Pancreas (tissue), 10 donors: ENCODE measurements around the gene TNFSF13. TPM values are rescaled to one million over a fixed set of nuclear protein-coding genes. Genes with fewer than 3 reads are reported as not detected.

ENCODE experiments used
- ATAC-seq, 4 donors: fragments of 200-7000 bp; cut with Tn5 transposase; one replicate each; pipeline versions ENCODE4 v1.8.0 to v1.9.1; 2020; ENCODE audit warnings: mild to moderate bottlenecking in 4 of 4, moderate library complexity in 4 of 4
- DNase-seq, 6 donors: peaks; one replicate each; pipeline ENCODE4 v3.0.0-alpha.2; 2020
- FAIRE-seq: peaks from 2 replicates; lab custom pipeline; 2012; peaks lifted over from hg19 to GRCh38; lab: Jason Lieb, UNC
- H3K27ac ChIP-seq, 4 donors: fragments of 200-600 bp; sonication (generic); 1 replicate in 3 of 4; 2 replicates in 1 of 4; pipeline versions ENCODE4 v1.5.0 to v1.8.0; 2020
- H3K27me3 ChIP-seq, 4 donors: fragments of 200-600 bp; one replicate each; pipeline ENCODE4 v1.8.0; 2021
- H3K36me3 ChIP-seq, 3 donors: fragments of 200-600 bp; sonication (generic) in 1 of 3; one replicate each; pipeline versions ENCODE4 v1.5.0 to v1.8.0; 2020 to 2021
- H3K4me1 ChIP-seq, 3 donors: fragments of 200-600 bp; one replicate each; pipeline ENCODE4 v1.8.0; 2021
- H3K4me3 ChIP-seq, 4 donors: fragments of 200-600 bp; sonication (generic) in 2 of 4; one replicate each; pipeline versions ENCODE4 v1.5.0 to v1.8.0; 2020 to 2021
- H3K9me3 ChIP-seq, 4 donors: fragments of 200-600 bp; one replicate each; pipeline ENCODE4 v1.8.0; 2021
- CTCF ChIP-seq, 4 donors: fragments of 200-600 bp; sonication (generic) in 3 of 4; IDR thresholded peaks; one replicate each; pipeline versions ENCODE4 v1.5.0 to v1.8.0; 2021; ENCODE audit warnings: antibody characterized with exemption in 4 of 4
- WGBS, 2 donors: extraction: QIAGEN DNeasy Blood & Tissue Kit; methylation state at CpG; one replicate each; pipeline ENCODE4 v1.1.7; 2013; 5-methylcytosine and 5-hydroxymethylcytosine counted together
- intact Hi-C, 3 donors: fragments of 100-400 bp; cut with DNase I; formaldehyde crosslinking; loops; one replicate each; pipeline versions ENCODE4 v1.11.1 to v1.14.2; 2022
- polyA plus RNA-seq, 2 donors: library from polyadenylated mRNA; stranded (reverse); fragments of 200-250 nt; gene quantifications; one replicate each; pipeline ENCODE4 v1.2.3, GENCODE V29; 2013
- total RNA-seq, 6 donors: library from RNA; stranded (reverse); fragmentation: NEBNext Ultra II Directional in 4 of 6; extraction: Animal tissue kit (Norgen Biotek cat#: 25700) in 4 of 6; gene quantifications; one replicate each; pipeline versions ENCODE4 v1.2.1 to v1.2.4, GENCODE V29; 2021 to 2023
- donor health status: healthy with polysubstance abuse.
- donor health status: DM: no; HTN: no; CAD: no; lungs with moderate emphysema.
- donor health status: DM: no; HTN: no; CAD: no.
- donor health status: control.
- donor health status: control.
- donor health status: Bipolar disorder and iron deficiency.
- donor health status: DM: yes; HTN: yes; CAD: no.
- donor health status: DM: no; HTN: no; CAD: no.
- donor health status: DM: no; HTN: no; CAD: no.
- donor health status: DM: yes; HTN: yes; CAD: no.

The TNFSF13 gene
- total and polyA plus RNA-seq, 8 donors: 10.5 to 31.2 (median 15.9) TPM

DNA sequence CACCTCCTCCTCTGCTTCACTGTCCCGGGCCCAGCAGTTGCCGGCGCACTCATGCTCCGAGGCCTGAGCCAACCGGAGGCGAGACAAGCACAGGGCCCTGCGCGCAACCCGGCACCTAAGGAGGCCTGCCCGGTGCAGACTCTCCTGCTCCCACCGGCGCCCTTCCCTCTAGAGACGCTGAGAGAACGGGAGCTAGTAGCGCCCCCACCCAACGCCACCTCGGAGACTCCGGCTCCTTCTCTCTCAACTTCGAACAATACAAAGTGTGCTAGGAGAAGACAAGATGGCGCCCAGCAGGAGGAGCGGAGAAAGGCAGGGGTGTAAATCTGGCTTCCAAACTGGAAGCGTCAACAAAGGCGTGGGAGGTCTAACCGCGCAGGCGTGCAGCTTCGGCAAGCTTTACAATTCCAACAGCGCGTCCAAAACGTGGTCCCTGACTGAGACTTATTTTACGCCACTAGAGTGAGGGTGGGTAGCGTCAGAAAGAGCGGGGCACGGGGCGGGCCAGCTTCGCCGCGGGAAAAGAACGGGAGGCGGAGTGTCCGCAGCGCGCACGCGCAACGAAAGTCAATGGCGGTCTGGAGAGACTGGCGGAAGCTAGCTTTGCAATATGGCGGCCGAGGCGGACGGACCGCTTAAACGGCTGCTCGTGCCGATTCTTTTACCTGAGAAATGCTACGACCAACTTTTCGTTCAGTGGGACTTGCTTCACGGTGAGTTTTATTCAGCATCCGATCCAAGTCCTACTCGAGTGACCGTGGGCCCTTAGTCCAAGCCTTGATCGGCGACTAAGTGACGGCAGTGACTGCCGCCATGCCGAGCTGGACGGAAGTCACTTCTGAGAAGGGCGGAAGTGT is 24.9 kb downstream of the TNFSF13 start, which contains the start of gene MPDU1:
Gene MPDU1 (plus strand): TSS at position 600 of the 857 bp plus-strand sequence. CDS start 11 bp downstream, at position 611.
- peak; percentile 70 for FAIRE-seq
- peaks cover 10 to 27% (median 11%) of the 10 kb centered on the region in 3 donors for H3K4me1 ChIP-seq
- ATAC-seq: peak; percentile 88 to 92 (median 92)
- H3K27me3 ChIP-seq: no peaks in the 10 kb centered on the region
- TF ChIP-seq CTCF (IDR thresholded peaks at IDR 0.05): no peak
- intact Hi-C loops: loop anchor here in 1 of 3 donors (10.0 kb wide), 1 partner anchor 229 kb away; the partner anchor contains the start of genes KCTD11 and TMEM95
- H3K4me3 ChIP-seq: peak within 1 kb of the TSS; percentile 32 to 52 (median 47)
- no peaks in the 10 kb centered on the region for H3K9me3 ChIP-seq
- H3K36me3 ChIP-seq: no peaks in the 10 kb centered on the region
- peak; percentile 96 to 99 (median 96) for DNase-seq
- WGBS, 2 donors: 11 to 13% methylated on average over 68 to 69 of the region's 69 CpGs
- peak within 1 kb of the TSS; percentile 86 to 97 (median 95) for H3K27ac ChIP-seq

DNA sequence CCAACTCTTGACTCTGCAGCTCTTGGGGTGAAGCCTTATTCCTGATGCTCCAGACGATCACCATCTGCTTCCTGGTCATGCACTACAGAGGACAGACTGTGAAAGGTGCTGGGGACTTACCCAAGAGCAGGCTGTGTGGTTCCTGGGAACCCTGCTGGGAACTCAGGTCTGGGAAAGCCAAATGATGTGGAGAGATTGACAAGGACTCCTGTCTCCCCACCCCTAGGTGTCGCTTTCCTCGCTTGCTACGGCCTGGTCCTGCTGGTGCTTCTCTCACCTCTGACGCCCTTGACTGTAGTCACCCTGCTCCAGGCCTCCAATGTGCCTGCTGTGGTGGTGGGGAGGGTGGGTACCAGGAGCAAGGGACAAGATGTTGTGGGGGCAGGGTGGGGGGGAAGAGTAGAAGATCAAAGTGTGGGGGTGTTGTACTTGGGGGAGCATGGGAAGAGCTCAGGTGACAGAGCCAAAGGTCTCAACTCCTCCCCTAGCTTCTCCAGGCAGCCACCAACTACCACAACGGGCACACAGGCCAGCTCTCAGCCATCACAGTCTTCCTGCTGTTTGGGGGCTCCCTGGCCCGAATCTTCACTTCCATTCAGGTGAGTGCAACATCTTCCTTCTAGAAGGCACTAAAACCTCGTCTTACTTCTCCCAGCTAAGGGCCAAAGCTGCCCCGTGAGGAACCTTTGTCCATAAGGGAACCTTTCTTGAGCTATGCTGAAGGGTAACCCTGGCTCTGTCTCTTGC is 28.3 kb downstream of the TNFSF13 start:
- 59 to 66% methylated on average over 9 of the region's 9 CpGs for WGBS, 2 donors
- peaks cover 0 to 7% (median 0%) of the 10 kb centered on the region in 3 donors for H3K36me3 ChIP-seq
- no peak for TF ChIP-seq CTCF (IDR thresholded peaks at IDR 0.05)
- peak in 1 of 6 donors; percentile 46 for DNase-seq
- no peak overlapping the region for H3K4me3 ChIP-seq
- H3K27ac ChIP-seq: no peak overlapping the region
- ATAC-seq: no peak
- H3K4me1 ChIP-seq: peaks cover 10 to 24% (median 11%) of the 10 kb centered on the region in 3 donors
- no peaks in the 10 kb centered on the region for H3K27me3 ChIP-seq
- intact Hi-C loops: loop anchor here in 1 of 3 donors (10.0 kb wide), 1 partner anchor 232 kb away; the partner anchor contains the start of genes KCTD11 and TMEM95
- H3K9me3 ChIP-seq: no peaks in the 10 kb centered on the region
- FAIRE-seq: no peak

- intact Hi-C loops: loop anchor here in 1 of 3 donors (10.0 kb wide), 1 partner anchor 233 kb away; the partner anchor contains the start of genes KCTD11 and TMEM95
- DNase-seq: peak in 1 of 6 donors; percentile 25
- Histone ChIP-seq H3K4me1 (peaks cover 8 to 18% (median 9%) of the 10 kb centered on the region in 3 donors), H3K27me3 (no peaks in the 10 kb centered on the region), H3K9me3 (no peaks in the 10 kb centered on the region), H3K4me3 (no peak overlapping the region), H3K27ac (no peak overlapping the region), H3K36me3 (peaks cover 0 to 15% (median 0%) of the 10 kb centered on the region in 3 donors)
- no peak for ATAC-seq
- no peak for TF ChIP-seq CTCF (IDR thresholded peaks at IDR 0.05)
- FAIRE-seq: no peak
- 83 to 85% methylated on average over 12 of the region's 12 CpGs for WGBS, 2 donors
Observed at GRCh38 chr17:7587420-7588151, 29.0 kb downstream of the TNFSF13 start.

- Histone ChIP-seq H3K36me3 (peaks cover 0 to 25% (median 0%) of the 10 kb centered on the region in 3 donors), H3K27ac (no peak overlapping the region), H3K4me1 (peaks cover 0 to 11% (median 0%) of the 10 kb centered on the region in 3 donors), H3K27me3 (no peaks in the 10 kb centered on the region), H3K9me3 (no peaks in the 10 kb centered on the region), H3K4me3 (peak overlapping the region in 2 of 4 donors; percentile 13 to 26)
- WGBS, 2 donors: 75 to 79% methylated on average over 22 to 30 of the region's 30 CpGs
- ATAC-seq: no peak
- FAIRE-seq: no peak
- peak in 1 of 6 donors; percentile 22 for DNase-seq
- intact Hi-C loops: loop anchor here in 1 of 3 donors (10.0 kb wide), 1 partner anchor 234 kb away; the partner anchor contains the start of genes KCTD11 and TMEM95
- no peak for TF ChIP-seq CTCF (IDR thresholded peaks at IDR 0.05)
Observed at GRCh38 chr17:7588553-7589203, 30.1 kb downstream of the TNFSF13 start.
